GM21723 (cell line): ENCODE data around the gene DIS3L2.
"Not testable (repeated sequence)": the region's sequence is repeated elsewhere in the genome, so short reads cannot be mapped to it uniquely, and the experiment has no call there.

Experiments
- ATAC-seq: cut with Tn5 transposase; IDR thresholded peaks from one replicate; pipeline ENCODE4 v1.9.1; 2021; ENCODE audit warnings: mild to moderate bottlenecking, moderate library complexity; ENCODE audit not compliant: unreplicated experiment

Gene DIS3L2

GRCh38 chr2:232363064-232363783 is 401.7 kb downstream of the DIS3L2 start:
- not testable (repeated sequence) for ATAC-seq

- ATAC-seq: no peak
Measured at GRCh38 chr2:232363784-232364615, 402.5 kb downstream of the DIS3L2 start.

- not testable (repeated sequence) for ATAC-seq
Measured at GRCh38 chr2:232364806-232365594, 403.5 kb downstream of the DIS3L2 start.

- ATAC-seq: no peak
Measured at GRCh38 chr2:232365621-232366321, 404.3 kb downstream of the DIS3L2 start.

GRCh38 chr2:232366461-232366860 is 404.9 kb downstream of the DIS3L2 start:
- not testable (repeated sequence) for ATAC-seq

GRCh38 chr2:232367016-232367415 is 405.5 kb downstream of the DIS3L2 start:
- ATAC-seq: no peak

GRCh38 chr2:232367591-232368233 is 406.2 kb downstream of the DIS3L2 start:
- no peak for ATAC-seq

GRCh38 chr2:232368311-232368731 is 406.8 kb downstream of the DIS3L2 start:
- no peak for ATAC-seq

- no peak for ATAC-seq
Measured at GRCh38 chr2:232369126-232369951, 407.8 kb downstream of the DIS3L2 start.

- not testable (repeated sequence) for ATAC-seq
Measured at GRCh38 chr2:232370007-232370406, 408.5 kb downstream of the DIS3L2 start.

- ATAC-seq: no peak
Measured at GRCh38 chr2:232372231-232373208, 411.0 kb downstream of the DIS3L2 start.

- ATAC-seq: no peak
Measured at GRCh38 chr2:232374356-232374755, 412.8 kb downstream of the DIS3L2 start.

GRCh38 chr2:232375164-232375563 is 413.7 kb downstream of the DIS3L2 start:
- ATAC-seq: no peak

- ATAC-seq: no peak
Measured at GRCh38 chr2:232376260-232376659, 414.7 kb downstream of the DIS3L2 start.

GRCh38 chr2:232376713-232377112 is 415.2 kb downstream of the DIS3L2 start:
- no peak for ATAC-seq

- no peak for ATAC-seq
Measured at GRCh38 chr2:232377319-232377718, 415.8 kb downstream of the DIS3L2 start.

GRCh38 chr2:232377841-232378734 is 416.6 kb downstream of the DIS3L2 start:
- no peak for ATAC-seq
